GM19467 (cell line): ENCODE results near the gene SV2B.

Experiments
- ATAC-seq: cut with Tn5 transposase; IDR thresholded peaks from one replicate; pipeline ENCODE4 v1.9.1; 2021; ENCODE audit warnings: mild to moderate bottlenecking, moderate library complexity; ENCODE audit not compliant: unreplicated experiment

Gene SV2B

GRCh38 chr15:91227117-91227516, 127.1 kb downstream of the SV2B start:
- ATAC-seq = no peak

GRCh38 chr15:91227766-91228165, 127.7 kb downstream of the SV2B start:
- no peak for ATAC-seq

DNA sequence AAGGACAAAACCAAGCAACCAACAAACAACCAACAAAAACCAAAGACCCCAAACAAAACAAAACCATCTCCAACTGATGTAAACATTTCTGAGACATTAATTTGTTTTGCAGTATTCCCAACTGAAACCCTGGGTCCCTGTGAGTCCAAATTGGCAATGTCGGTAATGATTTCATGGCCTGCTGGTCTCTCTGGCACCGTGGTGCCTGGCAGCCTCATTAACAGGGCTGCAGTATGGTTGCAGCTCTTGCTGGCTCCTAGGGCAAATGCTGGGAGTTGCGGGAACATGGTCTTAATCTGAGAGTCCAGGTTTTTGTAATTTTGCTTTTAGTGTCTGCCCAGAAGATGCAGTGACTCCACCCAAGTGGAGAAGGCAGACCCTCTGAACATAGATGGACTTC, 128.3 kb downstream of the SV2B start:
- ATAC-seq = no peak

DNA sequence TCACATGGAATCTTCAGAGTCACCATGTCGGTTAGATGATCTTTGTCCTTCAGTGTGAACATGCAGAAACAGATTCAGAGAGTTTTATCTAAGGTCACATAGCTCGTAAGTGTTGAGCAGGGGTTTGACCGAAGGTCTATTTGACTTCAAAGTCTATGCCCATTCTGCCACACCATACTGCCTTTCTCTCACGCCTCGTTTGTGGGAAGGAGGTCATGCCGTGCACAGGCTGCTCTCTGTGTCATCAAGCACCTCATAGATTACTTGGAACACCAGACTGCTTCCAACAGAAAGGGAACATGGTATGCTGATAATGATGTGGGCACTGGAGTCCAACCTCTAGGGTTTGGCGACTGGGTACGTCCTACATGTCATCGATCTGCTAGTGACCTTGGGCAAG, 128.8 kb downstream of the SV2B start:
- no peak for ATAC-seq

GRCh38 chr15:91231703-91232102, 131.6 kb downstream of the SV2B start:
- ATAC-seq = no peak

DNA sequence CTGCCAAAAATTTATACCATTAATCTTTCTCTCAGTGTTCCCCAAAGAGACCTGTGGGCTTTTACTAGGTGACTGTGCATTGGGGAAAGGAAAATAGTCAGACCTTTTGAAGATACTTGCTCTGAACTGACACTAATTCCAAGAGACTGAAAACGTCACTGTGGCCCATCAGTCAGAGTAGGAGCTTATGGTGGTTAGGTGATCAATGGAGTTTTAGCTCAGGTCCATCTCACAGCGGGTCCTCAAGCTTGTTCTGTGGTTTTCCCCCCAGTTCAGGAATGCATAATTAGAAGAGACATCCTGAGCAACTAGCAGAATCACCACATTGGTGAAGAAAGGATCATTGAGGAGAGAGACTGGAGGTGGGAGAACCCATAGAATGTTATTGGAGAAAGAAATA, 134.7 kb downstream of the SV2B start:
- no peak for ATAC-seq

DNA sequence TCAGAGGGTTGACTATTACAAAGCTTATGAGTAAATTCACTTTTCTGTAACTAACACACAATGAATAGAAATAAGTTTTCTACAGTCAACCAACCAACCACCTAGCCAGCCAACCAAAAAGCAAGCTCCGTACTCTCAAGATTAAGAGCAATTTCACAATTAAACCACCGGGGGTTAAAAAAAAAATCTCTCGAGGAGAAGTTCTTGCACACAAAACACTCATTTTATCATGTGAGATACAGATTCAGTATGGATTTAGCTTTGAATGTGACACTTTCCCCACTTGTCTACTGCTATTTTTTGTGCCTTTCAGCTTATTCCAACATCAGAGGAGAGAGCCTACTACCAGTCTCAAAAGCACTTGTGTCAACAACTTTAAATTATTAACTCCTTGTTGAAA, 135.3 kb downstream of the SV2B start:
- no peak for ATAC-seq

GRCh38 chr15:91237445-91237844, 137.4 kb downstream of the SV2B start:
- no peak for ATAC-seq

- ATAC-seq = no peak
Measured at GRCh38 chr15:91238644-91239425, 138.8 kb downstream of the SV2B start.

GRCh38 chr15:91243826-91244225, 143.8 kb downstream of the SV2B start:
- no peak for ATAC-seq

GRCh38 chr15:91244919-91245318, 144.9 kb downstream of the SV2B start:
- no peak for ATAC-seq

DNA sequence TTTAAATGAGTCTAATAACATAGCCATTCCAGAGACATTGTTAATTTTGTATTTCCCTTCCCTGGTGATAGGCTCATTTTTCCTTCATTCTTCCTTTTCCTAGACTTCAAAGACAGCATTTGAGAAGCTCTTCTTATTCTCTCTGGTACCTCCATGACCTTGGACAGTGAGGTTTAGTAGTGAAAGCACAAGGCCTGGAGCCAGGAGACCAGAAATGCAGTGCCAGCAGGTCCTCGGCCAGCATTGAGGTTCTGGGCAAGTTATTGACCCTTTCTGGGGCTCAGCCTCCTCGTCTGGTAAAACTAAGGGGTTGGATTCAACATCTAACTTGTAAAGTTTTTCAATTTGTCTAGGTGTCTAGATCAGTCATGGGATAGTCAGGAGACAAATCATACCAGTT, 146.9 kb downstream of the SV2B start:
- no peak for ATAC-seq

DNA sequence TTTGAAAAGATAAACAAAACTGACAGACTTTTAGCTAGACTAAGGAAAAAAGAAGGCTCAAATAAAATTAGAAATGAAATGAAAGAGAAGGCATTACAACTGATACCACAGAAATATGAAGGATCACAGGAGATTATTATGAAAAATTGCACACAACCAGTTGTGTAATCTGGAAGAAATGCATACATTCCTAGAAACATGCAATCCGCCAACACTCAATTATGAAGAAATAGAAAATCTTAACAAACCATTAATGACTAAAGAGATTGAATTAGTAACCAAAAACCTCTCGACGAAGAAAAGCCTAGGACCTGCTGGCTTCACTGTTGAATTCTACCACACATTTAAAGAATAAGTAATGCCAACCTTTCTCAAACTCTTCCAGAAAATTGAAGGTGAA, 149.5 kb downstream of the SV2B start:
- no peak for ATAC-seq

DNA sequence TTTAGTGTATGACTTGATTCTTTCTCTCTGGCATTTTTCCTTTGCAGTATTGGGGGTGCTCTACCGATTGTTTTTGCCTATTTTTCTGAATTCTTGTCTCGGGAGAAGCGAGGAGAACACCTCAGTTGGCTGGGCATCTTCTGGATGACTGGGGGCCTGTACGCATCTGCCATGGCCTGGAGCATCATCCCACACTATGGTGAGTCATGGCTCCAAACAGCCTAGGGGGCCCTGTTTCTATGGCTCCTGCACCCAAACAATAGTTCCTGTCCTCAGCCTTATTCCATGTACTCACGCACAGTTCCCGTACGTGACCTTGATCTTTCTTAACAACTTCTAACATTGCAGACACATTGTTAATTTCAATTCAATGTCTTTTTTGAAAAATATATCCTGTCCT, 152.3 kb downstream of the SV2B start:
- no peak for ATAC-seq

DNA sequence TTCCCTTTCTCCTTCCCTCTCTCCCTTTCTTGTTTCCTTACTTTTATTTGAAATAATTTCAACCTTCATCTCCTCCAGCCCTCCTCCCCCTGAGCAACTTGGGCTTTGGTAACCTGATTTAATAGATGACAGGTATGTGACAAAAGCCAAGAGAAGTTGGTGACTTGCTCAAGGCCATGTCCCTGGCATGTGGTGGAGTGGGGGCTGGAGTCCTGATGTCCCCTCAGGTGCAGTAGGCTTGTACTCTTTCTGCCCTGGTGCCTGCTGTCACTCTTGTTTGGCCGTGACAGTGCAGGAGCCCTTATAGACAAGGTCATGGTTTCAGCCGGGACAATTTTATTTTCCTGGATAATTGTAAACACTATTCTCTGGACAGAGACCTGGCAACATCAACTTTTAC, 152.7 kb downstream of the SV2B start:
- ATAC-seq = no peak

DNA sequence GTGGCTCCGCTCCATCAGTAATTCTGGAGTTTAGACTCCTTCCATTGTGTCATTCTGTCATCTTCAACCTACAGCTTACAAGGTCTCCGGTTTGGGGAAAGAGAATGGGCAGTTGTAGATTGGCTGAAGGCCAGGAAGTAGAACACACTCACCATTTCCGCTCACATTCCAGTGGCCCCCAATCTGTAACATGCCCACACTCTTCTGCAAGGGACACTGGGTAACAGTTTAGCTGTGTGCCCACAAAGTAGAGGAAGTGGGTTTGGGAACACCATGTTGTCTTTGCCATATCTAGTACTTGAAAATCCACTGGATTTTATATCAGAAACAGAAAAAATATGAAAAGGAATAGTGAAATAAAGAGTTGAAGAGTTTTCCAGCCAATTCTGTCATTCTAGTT, 153.5 kb downstream of the SV2B start:
- no peak for ATAC-seq

DNA sequence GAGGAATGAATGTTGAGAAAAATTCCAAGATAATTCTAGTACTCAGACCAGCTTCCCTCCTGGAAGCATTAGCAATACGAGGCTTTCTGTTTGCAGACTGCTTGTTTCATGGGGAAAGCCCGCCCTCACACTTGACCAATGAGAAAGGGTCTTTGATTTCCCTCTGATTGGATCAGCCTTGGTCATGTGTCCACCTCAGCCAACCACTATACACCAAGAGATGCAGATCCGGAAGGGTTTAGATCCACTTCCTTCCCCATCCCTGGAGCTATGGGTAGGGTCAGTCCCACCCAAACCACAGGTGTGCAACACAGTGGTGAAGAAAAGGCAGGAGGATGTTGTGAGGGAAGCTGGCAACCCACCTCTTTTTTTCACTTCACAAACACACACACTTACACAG, 154.7 kb downstream of the SV2B start:
- ATAC-seq = no peak

DNA sequence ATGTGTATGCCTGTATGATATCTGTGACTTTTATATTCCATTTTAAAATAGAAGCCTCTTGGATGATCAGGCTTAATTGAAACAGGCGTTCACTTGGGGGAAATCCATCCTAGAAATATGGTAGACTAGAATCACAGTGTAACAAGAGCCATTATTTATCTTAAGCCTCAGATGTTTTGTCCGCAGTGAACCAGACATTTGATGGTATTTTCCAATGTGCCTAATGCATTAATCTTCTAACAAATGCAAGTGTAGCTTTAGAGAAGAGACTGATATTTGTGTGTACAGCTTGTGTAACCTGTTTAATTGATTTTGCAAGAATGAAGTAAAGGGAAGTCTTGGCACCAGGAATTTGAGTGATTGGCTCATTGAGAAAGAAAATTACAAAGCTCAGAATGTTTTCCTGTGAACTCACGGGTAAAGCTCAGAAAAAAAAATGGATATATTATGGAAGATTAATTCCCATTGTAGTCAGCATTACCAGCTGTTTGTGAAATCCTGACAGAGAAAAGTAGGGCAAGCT, 155.7 kb downstream of the SV2B start:
- no peak for ATAC-seq

- no peak for ATAC-seq
Measured at GRCh38 chr15:91257746-91258414, 157.8 kb downstream of the SV2B start.

GRCh38 chr15:91258415-91258759, 158.3 kb downstream of the SV2B start:
- ATAC-seq = no peak

- no peak for ATAC-seq
Measured at GRCh38 chr15:91259077-91259476, 159.0 kb downstream of the SV2B start.

DNA sequence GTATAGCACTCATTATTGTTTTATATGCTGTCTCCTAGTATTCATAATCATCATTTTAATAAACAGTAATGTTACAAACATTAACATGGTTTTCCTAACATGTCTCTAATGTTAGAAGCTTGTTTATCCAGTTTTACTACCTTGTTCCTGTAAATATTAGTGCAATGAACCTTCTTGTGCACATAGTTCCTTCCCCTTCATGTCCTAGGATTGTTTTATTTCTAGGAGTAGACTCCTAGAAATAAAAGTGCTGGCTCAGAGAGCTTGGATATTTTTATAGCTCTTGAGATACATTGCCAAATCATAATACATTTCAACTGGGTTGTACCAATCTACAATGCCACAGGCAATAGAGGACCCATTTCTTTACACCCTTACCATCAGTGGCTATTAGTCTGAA, 161.3 kb downstream of the SV2B start:
- ATAC-seq = no peak
